Measurements from ENCODE around the gene LMNTD1.

The LMNTD1 gene

DNA sequence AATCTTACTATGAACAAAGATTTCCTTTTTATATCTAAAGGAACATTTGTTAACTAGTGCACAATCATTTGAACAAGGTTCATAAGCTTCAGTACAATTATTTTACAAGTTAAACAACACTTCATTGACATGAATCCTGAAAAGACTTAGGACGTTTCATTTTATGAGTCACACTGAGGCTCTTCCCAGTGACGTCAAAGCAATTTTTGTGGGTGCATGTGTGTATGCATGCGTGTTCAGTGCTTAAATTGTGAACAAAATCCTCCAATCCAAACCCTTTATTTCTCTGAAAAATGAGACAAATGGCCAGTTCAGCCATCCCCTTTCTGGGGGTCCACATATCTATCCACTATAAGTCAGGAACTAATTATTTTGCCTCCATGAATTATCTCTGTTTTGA lies 2.9 kb downstream of the LMNTD1 start:
- no peak for DNase-seq

DNA sequence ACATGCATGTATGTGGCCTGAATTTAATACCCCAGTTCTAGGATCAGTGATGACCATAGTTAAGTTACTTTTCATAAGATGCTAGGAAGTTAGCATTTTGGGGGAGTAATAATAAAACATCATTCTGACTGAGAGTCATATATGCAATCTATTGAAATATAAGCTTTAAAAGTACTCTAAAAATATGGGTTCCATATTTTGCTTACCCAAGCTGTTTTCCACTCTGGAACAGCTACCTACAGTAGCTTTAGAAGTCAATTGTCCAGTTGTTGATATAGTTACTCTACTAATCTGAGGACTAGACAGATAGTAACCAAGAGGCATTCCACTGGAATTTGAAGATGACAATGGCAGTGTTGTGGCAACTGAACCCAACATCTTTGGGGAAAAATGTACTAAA lies 4.0 kb downstream of the LMNTD1 start:
- DNase-seq: no peak

DNA sequence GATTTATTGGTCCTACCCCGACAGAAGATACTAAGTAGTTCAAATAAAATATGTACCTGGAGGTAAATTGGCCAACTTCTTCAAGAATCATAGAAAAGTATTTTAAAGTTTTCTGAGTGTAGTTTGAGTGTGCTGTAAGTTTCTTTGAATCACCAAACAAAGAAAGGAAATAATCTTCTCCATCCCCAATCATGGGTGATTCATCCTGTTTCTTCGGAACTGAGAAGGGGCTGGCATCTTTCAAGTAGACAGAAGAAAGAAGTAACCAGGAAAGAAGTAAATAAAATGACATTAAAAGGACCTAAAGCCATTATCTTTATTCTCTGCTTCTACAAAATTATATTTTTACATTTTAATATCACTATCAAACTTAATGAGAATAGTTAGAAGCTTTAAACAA lies 6.8 kb downstream of the LMNTD1 start:
- no peak for DNase-seq

DNA sequence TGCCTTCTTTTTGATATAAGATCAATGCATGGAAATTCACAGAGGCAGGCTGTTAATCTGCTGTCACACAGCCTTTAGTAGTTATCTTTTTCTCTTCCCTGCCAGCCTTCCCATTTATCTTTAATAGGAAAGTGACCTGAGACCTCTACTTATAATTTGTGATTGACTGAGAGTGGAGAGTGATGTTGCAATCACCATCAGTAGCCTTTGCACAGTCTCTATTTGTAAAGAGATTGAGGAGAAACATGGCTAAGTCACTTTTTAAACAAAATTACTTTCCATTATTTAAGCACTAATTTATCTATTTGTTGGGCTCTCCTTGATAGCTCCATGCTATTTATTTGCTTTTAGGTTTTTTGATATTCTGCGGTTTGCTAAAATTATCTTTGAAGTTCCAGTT lies 19.9 kb downstream of the LMNTD1 start:
- no peak for DNase-seq

DNA sequence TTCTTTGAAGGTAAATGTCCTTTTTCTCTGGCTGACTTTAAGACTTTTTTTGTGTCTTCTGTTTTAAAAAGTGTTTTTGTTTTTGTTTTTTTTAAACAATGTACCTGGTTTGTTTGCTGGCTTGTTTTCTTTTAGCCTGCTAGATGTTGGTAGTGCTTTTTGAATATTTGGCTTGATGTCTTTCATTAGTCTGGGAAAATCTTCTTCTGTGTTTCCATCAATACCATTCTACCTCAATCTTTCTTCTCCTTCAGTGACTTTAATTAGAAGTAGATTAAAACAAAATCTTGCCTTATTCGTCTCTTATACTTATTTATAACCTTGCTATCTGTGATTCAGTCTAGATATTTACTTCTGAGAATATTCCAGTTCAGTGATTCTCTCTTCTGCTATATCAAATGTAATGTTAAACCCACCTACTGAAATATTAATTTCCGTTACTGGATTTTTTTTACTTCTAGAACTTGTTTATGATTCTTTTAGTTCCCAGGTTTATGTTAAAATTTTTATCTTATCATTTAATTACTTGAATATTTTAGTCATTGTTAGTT lies 21.5 kb downstream of the LMNTD1 start:
- no peak for DNase-seq

DNA sequence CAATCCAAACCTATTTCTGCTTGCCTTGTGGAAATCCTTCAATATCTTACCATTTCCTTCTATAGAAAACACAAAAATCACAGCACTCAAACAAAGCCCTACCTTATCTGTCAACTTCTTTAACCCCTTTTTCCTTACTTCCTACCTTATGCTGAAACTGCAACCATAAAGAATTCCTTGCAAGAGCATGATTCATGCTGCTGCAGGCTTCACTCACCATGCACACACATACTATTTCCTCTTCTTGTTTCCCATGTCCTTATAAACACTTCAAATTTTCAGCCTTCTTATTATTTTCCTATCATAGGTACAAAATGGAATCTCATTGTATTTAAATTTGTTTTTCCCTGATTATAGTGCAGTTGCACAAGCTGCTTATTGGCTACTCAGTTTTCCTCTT lies 23.3 kb downstream of the LMNTD1 start:
- no peak for DNase-seq

DNA sequence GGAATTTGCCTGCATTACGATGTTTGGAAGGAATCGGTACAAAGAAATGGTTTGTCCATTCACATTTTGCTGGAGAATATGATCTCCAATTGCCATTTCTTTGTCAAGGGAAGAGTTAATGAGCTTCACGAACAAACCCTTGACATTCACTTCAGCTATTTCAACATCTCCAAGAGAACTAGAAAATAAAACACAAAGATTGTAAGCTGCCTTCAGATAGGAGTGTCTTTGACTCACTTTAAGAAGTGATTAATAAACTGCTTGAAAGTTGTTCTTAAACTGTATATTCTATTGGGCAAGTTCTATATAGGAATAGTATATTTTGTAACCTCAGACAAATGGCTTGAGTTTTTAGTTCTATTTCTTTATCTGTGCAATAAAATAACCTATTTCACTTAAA lies 26.3 kb downstream of the LMNTD1 start:
- DNase-seq: no peak

DNA sequence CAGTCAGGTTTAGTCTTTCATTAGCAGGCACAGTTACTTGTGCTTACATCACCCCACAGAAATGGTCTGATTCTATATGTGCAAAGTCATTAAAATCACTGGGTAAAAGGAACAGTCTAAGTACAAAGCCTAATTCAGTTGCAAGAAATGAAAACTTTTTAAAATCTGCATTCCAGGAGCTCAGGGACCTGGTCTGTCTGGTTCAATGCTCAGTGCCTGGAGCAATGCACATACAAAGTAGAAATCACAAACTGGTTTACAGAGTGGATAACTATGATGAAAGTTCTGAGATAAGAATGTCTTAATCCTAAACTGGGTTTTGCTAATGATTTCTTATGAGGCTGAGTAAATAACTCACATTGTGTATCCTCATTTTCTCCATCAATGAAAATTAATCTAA lies 28.7 kb downstream of the LMNTD1 start:
- no peak for DNase-seq

DNA sequence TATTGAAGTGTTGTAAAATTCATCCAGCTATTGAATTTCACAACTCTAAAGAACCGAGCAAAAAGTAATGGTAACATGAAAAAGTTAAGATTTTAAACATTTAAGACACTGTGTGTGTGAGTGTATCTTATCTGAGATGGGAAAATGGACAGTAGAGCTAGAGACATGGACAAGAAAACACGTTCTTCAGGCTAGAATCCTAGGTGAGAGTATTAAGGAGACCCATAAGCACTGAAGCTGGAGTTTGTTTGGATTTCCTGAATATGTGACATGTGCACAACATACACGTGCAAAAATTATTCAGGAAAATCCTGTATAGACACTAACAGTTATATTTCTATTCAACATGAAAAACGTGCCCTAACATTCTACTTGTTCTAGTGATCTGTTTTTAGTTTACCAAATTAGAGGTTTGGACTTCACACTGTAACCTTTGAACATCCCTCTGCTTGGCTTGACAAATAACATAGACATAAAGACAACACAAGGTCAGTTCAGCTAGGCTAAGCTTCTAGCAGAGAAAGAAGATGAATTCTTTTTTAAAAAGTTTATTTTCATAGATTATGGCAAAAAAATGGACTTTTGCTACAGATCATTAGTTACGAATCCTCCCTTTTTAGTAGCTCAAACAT lies 31.3 kb downstream of the LMNTD1 start:
- no peak for DNase-seq

DNA sequence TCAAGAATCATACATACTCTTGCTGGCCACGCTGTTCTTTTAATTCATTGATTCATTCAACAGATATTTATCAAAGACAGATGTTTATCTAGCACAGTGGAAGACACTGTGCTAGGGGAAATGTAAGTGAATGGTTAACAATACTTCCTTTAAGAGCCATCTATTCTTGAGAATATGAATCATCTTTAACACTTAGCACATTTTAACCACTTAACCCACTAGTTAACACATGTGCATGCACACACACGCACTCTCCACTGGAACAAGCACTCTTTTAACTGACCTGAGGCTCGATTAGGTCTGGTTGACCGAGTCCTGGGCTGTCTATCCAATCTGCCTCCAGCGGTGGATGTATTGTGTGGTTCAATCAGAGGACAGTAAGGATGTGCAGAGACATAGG lies 34.6 kb downstream of the LMNTD1 start:
- no peak for DNase-seq

DNA sequence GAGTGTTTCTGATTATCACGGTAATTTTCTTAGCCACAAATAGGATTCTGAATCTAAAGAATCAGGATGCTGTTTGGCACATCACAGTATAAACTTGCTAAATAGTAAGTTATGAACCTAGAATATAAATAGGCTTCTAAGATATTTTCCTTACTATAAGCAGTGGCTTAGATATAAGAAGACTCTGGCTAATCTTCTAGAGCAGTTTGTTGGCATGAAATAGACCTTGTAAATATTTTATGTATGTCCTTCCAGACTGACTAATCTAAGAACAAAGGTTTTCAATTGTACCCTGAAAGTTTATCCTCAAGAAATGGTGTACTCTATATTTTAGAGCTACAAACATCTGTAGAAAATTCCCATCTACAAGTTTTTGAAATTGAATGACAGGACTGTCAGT lies 48.3 kb downstream of the LMNTD1 start:
- DNase-seq: no peak

DNA sequence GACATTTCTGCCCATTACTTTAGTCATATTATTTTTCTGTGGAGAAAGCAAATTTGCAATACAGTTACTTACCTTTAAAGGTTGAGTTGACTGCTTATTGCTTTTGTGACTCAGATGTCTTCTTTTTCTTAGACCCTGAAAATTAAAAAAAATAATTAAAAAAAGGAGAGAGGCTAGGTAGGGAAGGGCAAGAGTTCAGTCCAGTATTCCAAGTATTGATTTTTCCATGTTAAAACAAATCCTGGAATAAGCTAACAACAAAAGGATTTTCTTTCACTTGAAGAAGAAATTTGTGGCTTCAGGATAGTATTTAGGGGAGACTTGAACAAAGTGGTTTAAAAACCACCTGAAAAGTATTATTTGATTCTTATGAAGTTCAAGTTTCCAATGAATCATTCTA lies 49.4 kb downstream of the LMNTD1 start:
- DNase-seq: no peak

DNA sequence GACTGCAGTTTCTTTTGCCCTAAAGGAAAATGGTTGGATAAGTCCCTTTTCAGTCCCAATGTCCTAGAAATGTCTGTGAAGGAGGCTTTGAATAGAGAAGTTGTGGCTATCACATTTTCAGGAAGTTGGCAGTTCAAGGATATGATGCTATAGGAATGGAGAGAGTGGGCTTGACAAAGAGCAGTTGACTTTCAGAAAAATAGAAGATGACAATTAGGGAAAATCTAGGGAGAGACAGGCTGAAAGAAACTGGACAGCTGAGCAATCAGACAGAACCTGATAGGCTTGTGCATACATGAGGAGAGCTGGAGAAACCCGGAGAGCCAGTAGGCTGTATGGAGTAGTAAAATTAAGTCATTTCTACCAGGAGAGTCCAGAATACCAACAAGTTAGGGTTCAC lies 50.5 kb downstream of the LMNTD1 start:
- DNase-seq: no peak

DNA sequence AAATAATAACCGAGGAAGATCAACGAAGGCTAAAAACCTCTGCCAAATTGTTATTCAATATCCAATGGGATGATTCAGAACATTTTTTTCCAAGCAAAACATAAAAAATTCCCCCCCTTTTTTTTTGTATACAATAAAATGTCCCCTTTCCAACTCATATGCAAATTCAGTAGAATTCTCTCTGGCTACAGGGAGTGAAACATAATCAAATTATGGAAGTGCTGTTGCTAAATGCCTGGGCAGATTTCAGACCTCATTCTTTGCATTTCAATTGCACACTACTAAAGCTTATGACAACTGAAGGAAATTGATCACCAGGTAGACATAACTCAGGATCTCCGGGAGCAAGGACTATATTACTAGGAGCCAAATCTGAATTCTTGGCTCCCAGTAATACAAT lies 51.0 kb downstream of the LMNTD1 start:
- no peak for DNase-seq

DNA sequence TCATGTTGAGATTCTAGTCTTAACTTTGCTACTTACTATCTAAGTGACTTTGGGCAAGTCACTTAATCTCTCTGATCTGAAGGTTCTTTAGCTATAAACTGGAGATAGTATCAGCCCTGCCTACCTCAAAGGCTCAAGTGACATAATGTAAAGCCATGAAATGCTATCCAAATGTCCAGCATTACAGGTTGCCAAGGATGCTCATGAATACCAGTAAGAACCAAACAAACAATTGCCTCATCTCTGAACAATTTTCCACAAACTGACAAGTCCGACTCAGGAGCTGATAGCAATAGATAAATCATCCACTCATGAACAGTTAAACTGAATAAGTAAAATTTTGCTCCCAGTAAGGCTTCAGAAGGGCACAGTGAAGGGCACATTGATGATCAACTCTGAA lies 51.5 kb downstream of the LMNTD1 start:
- DNase-seq: no peak

DNA sequence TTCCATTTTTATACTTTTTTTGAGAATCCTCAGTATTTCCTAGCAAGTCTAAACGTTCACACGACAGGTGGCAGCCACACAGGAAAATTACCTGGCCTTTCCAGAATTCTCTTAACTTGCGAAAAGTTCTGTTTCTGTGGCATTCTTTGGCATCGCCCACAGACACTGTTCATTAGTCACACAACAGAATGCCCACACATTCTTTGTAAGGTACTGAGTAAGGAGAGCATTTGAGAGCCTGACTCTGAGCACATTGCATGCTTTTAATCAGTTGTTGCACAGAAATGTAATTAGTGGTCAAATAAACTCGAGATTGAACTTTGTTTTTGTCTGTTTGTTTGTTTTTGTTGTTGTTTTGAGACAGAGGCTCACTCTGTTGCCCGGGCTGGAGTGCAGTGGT lies 52.4 kb downstream of the LMNTD1 start:
- no peak for DNase-seq

DNA sequence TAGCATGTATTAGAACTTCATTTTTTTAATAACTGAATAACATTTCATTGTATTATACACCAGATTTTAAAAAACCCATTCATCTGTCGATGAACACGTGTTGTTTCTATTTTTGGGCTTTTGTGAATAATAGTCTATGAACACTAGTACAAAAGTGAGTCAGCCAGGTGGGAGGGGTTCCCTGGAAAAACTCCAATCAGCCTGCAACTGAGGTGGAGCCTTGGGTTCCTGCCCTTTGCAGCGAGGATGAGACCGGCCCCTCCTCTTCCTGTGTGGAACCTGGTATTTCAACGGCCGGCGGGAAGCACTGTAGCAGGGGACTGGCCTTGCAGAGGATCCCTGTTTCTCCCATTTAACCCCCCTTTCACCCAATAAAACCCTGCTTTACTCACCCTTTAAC lies 56.1 kb downstream of the LMNTD1 start:
- no peak for DNase-seq

DNA sequence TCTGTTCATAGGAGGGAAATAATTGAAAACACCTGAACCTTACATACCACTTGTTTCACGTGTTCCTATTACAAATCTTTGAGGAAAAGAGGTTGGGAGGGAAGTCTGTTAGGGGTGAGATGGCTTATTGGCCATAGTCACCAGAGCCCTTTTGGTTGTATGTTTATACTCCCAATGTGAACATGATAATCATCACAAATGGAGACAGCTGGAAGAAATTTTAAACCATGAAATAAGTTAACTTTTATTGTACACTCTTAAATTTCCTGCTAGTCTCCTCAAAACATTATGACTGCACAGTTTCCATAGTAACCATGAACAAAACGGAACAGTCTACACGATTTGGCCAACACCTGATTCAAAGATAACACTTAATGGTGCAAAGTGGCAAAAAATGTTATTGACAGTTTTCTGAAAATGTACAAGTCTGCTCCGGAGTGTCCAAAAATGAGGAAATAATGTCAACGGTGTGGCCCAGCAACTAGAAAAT lies 56.9 kb downstream of the LMNTD1 start:
- no peak for DNase-seq

DNA sequence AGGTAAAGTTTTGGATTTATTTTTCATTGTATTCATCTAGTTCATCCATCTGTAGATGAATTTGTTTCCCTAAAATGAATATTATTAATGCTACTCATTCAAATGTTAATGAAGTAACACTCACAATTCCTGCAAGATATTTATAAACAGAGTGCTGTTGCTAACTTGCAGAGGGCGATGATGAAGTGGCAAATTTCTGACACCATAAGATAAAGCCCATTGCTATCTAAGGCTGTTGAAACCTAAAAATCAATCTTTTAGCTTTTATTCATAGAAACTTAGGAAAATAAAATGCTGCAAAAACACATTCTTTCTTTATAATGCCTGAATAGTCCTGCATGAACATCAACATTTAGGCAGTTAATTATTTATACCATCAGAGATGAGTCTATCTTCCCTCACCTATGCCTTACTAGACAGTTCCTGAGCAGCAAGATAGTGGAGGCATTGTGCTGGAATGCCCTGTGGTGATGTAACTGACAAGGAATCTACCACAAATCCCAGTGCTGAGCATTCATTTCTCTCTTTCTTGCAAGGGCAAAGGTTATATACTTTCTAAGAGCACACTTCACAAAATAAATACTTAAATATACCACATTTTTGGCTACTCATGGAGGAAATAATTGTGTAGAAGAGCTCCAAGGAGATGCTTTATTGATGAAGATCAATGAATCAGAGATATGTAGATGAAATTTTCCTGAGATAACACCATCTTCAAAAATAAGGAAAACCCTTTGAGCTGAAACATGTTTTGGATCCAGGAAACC lies 57.6 kb downstream of the LMNTD1 start:
- no peak for DNase-seq

DNA sequence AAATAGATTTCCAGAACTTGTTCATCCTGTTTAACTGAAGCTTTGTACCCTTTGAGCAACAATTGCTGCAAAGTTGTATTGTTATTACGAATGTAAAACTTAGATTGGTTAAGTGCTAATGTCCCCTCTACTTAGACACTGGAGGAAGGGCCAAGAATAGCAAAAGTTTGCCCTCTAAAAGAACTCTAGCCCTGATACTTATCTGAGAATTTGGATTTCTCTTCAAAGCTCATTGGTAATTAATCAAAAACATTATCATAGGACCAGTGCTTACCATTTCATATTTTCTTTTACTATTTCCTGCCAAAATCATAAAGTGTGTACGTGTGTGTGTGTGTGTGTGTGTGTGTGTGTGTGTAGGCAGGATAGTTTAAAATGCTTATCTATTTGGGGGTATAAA lies 58.2 kb downstream of the LMNTD1 start:
- no peak for DNase-seq

DNA sequence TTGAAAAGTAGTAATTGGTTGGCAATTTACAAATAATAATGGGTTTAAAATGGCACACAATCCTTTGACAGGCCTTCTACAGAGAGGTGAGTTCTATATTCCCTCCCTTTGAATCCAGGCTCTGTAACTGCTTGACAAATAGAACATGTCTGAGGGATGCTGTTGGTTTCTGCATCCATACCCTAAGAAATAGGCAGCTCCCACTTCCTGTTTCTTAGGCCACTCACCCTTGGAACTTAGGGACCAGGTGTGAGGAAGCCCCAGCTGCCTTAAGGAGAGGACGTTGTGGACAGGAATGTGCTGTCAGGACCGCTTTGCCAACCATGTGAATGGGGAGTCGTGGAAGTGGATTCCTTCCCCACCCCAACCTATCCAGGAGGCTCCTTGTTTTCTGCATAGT lies 59.4 kb downstream of the LMNTD1 start:
- DNase-seq: no peak

DNA sequence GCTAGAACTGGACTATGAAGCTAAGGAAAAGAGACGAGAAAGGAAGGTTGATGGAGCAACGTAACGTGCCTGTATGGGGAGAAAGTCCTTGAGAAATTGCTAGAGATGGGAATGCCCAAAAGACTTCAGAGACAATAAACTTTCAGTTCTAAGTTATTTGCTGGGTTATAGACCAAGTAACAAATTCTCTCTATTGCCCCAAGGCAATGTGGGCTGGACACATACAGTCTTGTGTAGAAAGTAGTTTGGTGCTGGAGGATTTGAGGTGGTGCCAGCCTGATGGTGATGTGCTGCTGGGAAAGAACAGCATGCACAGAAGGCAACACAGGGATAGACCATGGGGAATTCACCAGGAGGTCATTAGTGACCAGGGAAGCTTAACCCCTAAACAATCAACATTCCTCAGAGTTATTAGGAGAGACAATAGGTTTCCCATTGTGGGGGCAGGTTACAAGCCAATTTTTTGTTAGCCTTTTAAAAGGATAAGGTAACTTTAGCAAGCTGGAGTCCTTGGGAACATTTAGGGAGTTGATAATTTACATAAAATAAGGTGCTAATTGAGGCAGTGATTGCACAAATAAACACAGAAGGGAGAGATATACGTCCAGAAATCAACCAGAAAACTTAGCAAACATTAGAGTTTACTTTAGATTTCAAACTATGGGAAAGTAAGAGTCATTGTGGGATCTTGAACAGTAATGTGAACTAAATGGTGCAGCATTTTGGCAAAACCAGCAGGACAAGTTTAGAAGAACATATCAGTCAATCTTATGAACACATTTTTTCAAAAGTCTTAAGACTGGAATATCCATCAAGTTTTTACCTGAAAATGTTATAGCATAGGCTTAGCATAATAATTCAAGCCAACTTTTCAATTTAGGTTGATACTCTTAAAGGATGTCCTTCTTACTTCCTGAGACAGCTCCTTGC lies 61.4 kb downstream of the LMNTD1 start:
- DNase-seq: no peak
